OCI-LY1 (cell line): ENCODE data around the gene ZNF606.

Source experiments
- H2AFZ ChIP-seq: fragments of 200-600 bp; sonication (generic), shearing (Covaris generic); 2 replicates; pipeline ENCODE4 v1.6.0; 2014; ENCODE audit warnings: antibody characterized with exemption, mild to moderate bottlenecking, low read length
- H3F3A ChIP-seq: fragments of 200-600 bp; sonication (generic), shearing (Covaris generic); 2 replicates; pipeline ENCODE4 v1.6.0; 2014; ENCODE audit warnings: mild to moderate bottlenecking, antibody characterized with exemption, low read length, moderate library complexity; ENCODE audit not compliant: insufficient read depth
- H3K27ac ChIP-seq: fragments of 200-600 bp; sonication (generic); 2 replicates; pipeline ENCODE4 v1.5.1; 2014; ENCODE audit warnings: low read length, mixed run types, mild to moderate bottlenecking, low read depth; ENCODE audit not compliant: poor library complexity, severe bottlenecking
- H3K27me3 ChIP-seq: fragments of 200-600 bp; sonication (generic); 2 replicates; pipeline ENCODE4 v1.6.0; 2014; ENCODE audit warnings: antibody characterized with exemption, mild to moderate bottlenecking, low read length, moderate library complexity; ENCODE audit not compliant: insufficient read depth
- H3K36me3 ChIP-seq: fragments of 200-600 bp; sonication (generic); 2 replicates; pipeline ENCODE4 v1.6.1; 2014; ENCODE audit warnings: mild to moderate bottlenecking, antibody characterized with exemption, low read length, moderate library complexity, mixed read lengths; ENCODE audit not compliant: insufficient read depth
- H3K4me1 ChIP-seq: fragments of 200-600 bp; sonication (generic); 2 replicates; pipeline ENCODE4 v1.5.1; 2014; ENCODE audit warnings: mild to moderate bottlenecking, low read length, moderate library complexity; ENCODE audit not compliant: insufficient read depth, severe bottlenecking
- H3K4me2 ChIP-seq: fragments of 200-600 bp; sonication (generic), shearing (Covaris generic); 2 replicates; pipeline ENCODE4 v1.6.1; 2014; ENCODE audit warnings: low read length
- H3K4me3 ChIP-seq: fragments of 200-600 bp; sonication (generic); 2 replicates; pipeline ENCODE4 v1.5.1; 2014; ENCODE audit warnings: low read length, low read depth, mild to moderate bottlenecking, mixed read lengths; ENCODE audit not compliant: poor library complexity, severe bottlenecking
- H3K79me2 ChIP-seq: fragments of 200-600 bp; shearing (Covaris generic); 2 replicates; pipeline ENCODE4 v1.6.1; 2016; ENCODE audit warnings: mixed run types, low read length, mixed read lengths; ENCODE audit not compliant: insufficient read depth
- H3K9ac ChIP-seq: fragments of 200-600 bp; sonication (generic), shearing (Covaris generic); 2 replicates; pipeline ENCODE4 v1.6.1; 2014; ENCODE audit warnings: mild to moderate bottlenecking, low read length, mixed read lengths
- H3K9me2 ChIP-seq: fragments of 200-600 bp; sonication (generic), shearing (Covaris generic); 2 replicates; pipeline ENCODE4 v1.6.1; 2014; ENCODE audit warnings: low read depth, mild to moderate bottlenecking, low read length, mixed read lengths
- H3K9me3 ChIP-seq: fragments of 200-600 bp; shearing (Covaris generic); 2 replicates; pipeline ENCODE4 v1.6.1; 2014; ENCODE audit warnings: low read length, mixed read lengths
- H4K20me1 ChIP-seq: fragments of 200-600 bp; sonication (generic), shearing (Covaris generic); 2 replicates; pipeline ENCODE4 v1.6.0; 2016; ENCODE audit warnings: mild to moderate bottlenecking, low read length; ENCODE audit not compliant: insufficient read depth
- CTCF ChIP-seq: fragments of 200-600 bp; sonication (generic), shearing (Covaris generic); IDR thresholded peaks from 2 replicates; pipeline ENCODE4 v1.5.1; 2017; ENCODE audit warnings: mild to moderate bottlenecking, antibody characterized with exemption, low read length, moderate library complexity, mixed read lengths
- EZH2 ChIP-seq: fragments of 200-600 bp; sonication (generic), shearing (Covaris generic); IDR thresholded peaks from 2 replicates; pipeline ENCODE4 v1.8.0; 2017; ENCODE audit warnings: borderline replicate concordance, mixed run types, mild to moderate bottlenecking, antibody characterized with exemption, low read length, moderate library complexity, mixed read lengths

The ZNF606 gene

GRCh38 chr19:58007285-58007684 is 4.7 kb upstream of the ZNF606 start:
- no peak overlapping the region for H3K4me3 ChIP-seq
- no peaks in the 10 kb centered on the region for H3K79me2 ChIP-seq
- H3K27ac ChIP-seq, result no peak overlapping the region
- no peaks in the 10 kb centered on the region for H4K20me1 ChIP-seq
- H3F3A ChIP-seq, result no peaks in the 10 kb centered on the region
- no peaks in the 10 kb centered on the region for H3K27me3 ChIP-seq
- H3K9ac ChIP-seq, result no peak overlapping the region
- no peak for TF ChIP-seq EZH2
- peak; percentile 29; the same call in 1 of the 2 replicates for TF ChIP-seq CTCF
- peaks cover 23% of the 10 kb centered on the region for H3K9me3 ChIP-seq
- H3K36me3 ChIP-seq, result peaks cover 13% of the 10 kb centered on the region; the same call in 1 of the 2 replicates
- H3K4me1 ChIP-seq, result peaks cover 5% of the 10 kb centered on the region
- H3K4me2 ChIP-seq, result no peak overlapping the region
- H3K9me2 ChIP-seq, result no peaks in the 10 kb centered on the region
- H2AFZ ChIP-seq, result no peak overlapping the region

GRCh38 chr19:58003174-58003828 is 681 bp upstream of the ZNF606 start:
- H3K27ac ChIP-seq, result no peak overlapping the region
- H2AFZ ChIP-seq, result 0 out of 2 replicates have a peak overlapping the region, but pooled peaks have one; percentile 54
- peaks cover 15% of the 10 kb centered on the region for H3K4me1 ChIP-seq
- H3K4me2 ChIP-seq, result peak overlapping the region; percentile 52
- peaks cover 12% of the 10 kb centered on the region; the same call in 1 of the 2 replicates for H3K79me2 ChIP-seq
- H4K20me1 ChIP-seq, result no peaks in the 10 kb centered on the region
- no peaks in the 10 kb centered on the region for H3K27me3 ChIP-seq
- no peak overlapping the region for H3K9ac ChIP-seq
- H3K36me3 ChIP-seq, result peaks cover 50% of the 10 kb centered on the region
- no peaks in the 10 kb centered on the region for H3K9me2 ChIP-seq
- H3F3A ChIP-seq, result no peaks in the 10 kb centered on the region
- peaks cover 46% of the 10 kb centered on the region for H3K9me3 ChIP-seq
- TF ChIP-seq CTCF (no peak), EZH2 (no peak)
- peak overlapping the region; percentile 89 for H3K4me3 ChIP-seq

GRCh38 chr19:58001895-58002369 is 688 bp downstream of the ZNF606 start:
- peak overlapping the region; percentile 92 for H3K4me2 ChIP-seq
- peaks cover 54% of the 10 kb centered on the region for H3K9me3 ChIP-seq
- H3K79me2 ChIP-seq, result peaks cover 12% of the 10 kb centered on the region; the same call in 1 of the 2 replicates
- H3K27me3 ChIP-seq, result no peaks in the 10 kb centered on the region
- H2AFZ ChIP-seq, result no peak overlapping the region
- peak overlapping the region; percentile 89 for H3K4me3 ChIP-seq
- peak overlapping the region; percentile 94 for H3K9ac ChIP-seq
- TF ChIP-seq CTCF (no peak), EZH2 (no peak)
- no peaks in the 10 kb centered on the region for H3K9me2 ChIP-seq
- H3K36me3 ChIP-seq, result peaks cover 63% of the 10 kb centered on the region
- H3K4me1 ChIP-seq, result peaks cover 15% of the 10 kb centered on the region
- no peaks in the 10 kb centered on the region for H4K20me1 ChIP-seq
- H3F3A ChIP-seq, result no peaks in the 10 kb centered on the region
- H3K27ac ChIP-seq, result peak overlapping the region; percentile 22
